Retinal pigment epithelial cell (primary cell): ENCODE results near the gene MTCL1.

ENCODE experiments used
- DNase-seq: peaks from one replicate; pipeline ENCODE4 v3.0.0-alpha.2; 2010; ENCODE audit warnings: low read depth
- H3K4me3 ChIP-seq: 2 replicates; pipeline ENCODE4 v1.5.1; 2011; ENCODE audit warnings: mild to moderate bottlenecking, low read length, control low read depth, moderate library complexity
- CTCF ChIP-seq: conservative IDR thresholded peaks from 2 replicates; pipeline ENCODE4 v1.5.1; 2011; ENCODE audit warnings: low read depth, low read length, control low read depth, inconsistent platforms

The MTCL1 gene

GRCh38 chr18:8686611-8687010 lies 18.7 kb upstream of the MTCL1 start:
- no peak for DNase-seq
- H3K4me3 ChIP-seq = no peak overlapping the region
- no peak for TF ChIP-seq CTCF

- TF ChIP-seq CTCF = no peak
- DNase-seq = no peak
- no peak overlapping the region for H3K4me3 ChIP-seq
Measured at GRCh38 chr18:8688216-8688800, 17.0 kb upstream of the MTCL1 start.

- no peak for DNase-seq
- H3K4me3 ChIP-seq = no peak overlapping the region
- TF ChIP-seq CTCF = no peak
Measured at GRCh38 chr18:8688816-8689215, 16.5 kb upstream of the MTCL1 start.

GRCh38 chr18:8689517-8689916 lies 15.8 kb upstream of the MTCL1 start:
- no peak for DNase-seq
- no peak overlapping the region for H3K4me3 ChIP-seq
- TF ChIP-seq CTCF = no peak

- TF ChIP-seq CTCF = no peak
- no peak overlapping the region for H3K4me3 ChIP-seq
- no peak for DNase-seq
Measured at GRCh38 chr18:8694891-8695290, 10.5 kb upstream of the MTCL1 start.

GRCh38 chr18:8695932-8696517 lies 9.3 kb upstream of the MTCL1 start:
- no peak overlapping the region for H3K4me3 ChIP-seq
- TF ChIP-seq CTCF = no peak
- DNase-seq = no peak

GRCh38 chr18:8696749-8697211 lies 8.6 kb upstream of the MTCL1 start:
- TF ChIP-seq CTCF = peak; percentile 95
- no peak for DNase-seq

More at GRCh38 chr18:8696749-8697211, 8.6 kb upstream of the MTCL1 start:
- no peak overlapping the region for H3K4me3 ChIP-seq
